GM10266 (cell line): ENCODE results near the gene PAX4.
A peak's percentile ranks its signal among the peaks of the same experiment; 100 is the strongest.
"Not testable (repeated sequence)": the region's sequence is repeated elsewhere in the genome, so short reads cannot be mapped to it uniquely, and the experiment has no call there.

Source experiments
- DNase-seq: peaks from one replicate; pipeline ENCODE4 v3.0.0; 2012; ENCODE audit errors: extremely low spot score
- TF ChIP-seq, protein P1 (sequence below): IDR thresholded peaks from 2 replicates; pipeline ENCODE4 v1.5.1; 2012; ENCODE audit warnings: mild to moderate bottlenecking, low read depth; ENCODE audit not compliant: control insufficient read depth, insufficient read depth; ENCODE audit errors: missing control alignments

Gene PAX4

GRCh38 chr7:127584648-127585043 lies 33.3 kb downstream of the PAX4 start:
- TF ChIP-seq, protein P1, sequence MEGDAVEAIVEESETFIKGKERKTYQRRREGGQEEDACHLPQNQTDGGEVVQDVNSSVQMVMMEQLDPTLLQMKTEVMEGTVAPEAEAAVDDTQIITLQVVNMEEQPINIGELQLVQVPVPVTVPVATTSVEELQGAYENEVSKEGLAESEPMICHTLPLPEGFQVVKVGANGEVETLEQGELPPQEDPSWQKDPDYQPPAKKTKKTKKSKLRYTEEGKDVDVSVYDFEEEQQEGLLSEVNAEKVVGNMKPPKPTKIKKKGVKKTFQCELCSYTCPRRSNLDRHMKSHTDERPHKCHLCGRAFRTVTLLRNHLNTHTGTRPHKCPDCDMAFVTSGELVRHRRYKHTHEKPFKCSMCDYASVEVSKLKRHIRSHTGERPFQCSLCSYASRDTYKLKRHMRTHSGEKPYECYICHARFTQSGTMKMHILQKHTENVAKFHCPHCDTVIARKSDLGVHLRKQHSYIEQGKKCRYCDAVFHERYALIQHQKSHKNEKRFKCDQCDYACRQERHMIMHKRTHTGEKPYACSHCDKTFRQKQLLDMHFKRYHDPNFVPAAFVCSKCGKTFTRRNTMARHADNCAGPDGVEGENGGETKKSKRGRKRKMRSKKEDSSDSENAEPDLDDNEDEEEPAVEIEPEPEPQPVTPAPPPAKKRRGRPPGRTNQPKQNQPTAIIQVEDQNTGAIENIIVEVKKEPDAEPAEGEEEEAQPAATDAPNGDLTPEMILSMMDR, result no peak
- DNase-seq, result no peak

DNA sequence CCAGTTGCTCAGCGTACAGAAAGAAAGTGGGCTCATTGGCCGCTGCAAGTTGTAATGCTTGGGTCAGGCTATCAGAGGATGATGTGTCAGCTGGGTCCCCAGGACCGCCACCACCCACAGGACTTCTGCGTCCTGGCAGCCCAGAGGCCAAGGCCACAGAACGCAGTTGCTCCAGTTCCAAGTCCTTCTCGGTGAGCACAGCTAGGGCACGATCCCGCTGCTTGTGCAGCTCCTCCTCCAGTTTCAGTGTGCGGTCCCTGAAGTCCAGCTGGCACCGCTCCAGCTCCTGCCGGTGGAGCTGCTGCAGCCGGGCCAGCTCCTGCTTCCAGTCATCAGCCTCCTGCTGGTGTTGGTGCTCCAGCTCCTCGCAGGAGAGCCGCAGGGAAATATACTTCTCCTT lies 35.6 kb downstream of the PAX4 start:
- TF ChIP-seq, protein P1, result no peak
- DNase-seq, result no peak

DNA sequence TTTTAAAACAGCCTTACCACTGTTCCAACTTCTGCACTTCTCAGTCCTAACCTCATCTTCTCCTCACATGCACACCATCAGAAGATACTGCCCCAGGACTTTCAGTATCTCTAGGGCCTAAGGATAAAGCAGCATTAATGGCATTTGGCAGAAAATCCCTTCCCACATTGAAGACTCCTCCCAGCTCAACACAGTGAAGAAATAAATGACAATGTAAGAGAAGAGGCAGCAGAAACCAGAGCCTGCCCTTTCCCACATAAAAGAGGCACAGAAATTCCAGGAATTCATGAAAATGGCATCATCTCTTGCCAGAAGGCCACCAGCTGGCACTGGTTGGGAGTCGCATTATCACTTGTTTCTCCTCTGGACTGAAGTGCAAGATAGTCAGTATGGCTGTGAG lies 36.2 kb downstream of the PAX4 start:
- DNase-seq, result no peak
- TF ChIP-seq, protein P1, result no peak

GRCh38 chr7:127580612-127581011 lies 37.3 kb downstream of the PAX4 start:
- TF ChIP-seq, protein P1, result no peak
- DNase-seq, result no peak

DNA sequence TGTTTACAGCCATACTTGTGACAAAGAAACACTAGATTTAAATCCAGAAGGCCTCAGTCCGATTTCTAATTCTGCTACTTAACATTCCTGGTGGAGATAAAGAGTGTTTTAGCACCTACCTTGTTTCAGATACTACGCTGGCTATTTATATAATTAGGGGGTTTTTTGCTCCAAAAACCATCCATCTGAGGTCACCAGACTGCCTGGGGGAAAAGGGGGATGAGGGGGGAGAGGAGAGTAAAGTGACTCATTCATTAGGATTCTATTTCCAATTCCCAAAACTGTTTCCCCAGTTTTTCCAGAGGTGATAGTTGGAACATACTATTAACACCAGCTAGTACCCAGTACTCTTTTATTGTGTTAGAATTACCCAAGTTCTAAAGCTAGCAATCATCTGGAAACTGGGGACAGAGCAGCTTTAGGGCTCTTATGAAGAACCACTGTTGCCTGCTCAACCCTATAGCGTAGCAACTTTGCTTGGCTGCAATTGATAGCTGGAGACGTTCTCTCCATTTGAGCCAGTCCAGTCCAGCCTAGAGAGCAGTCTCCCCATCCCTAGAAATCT lies 39.1 kb downstream of the PAX4 start:
- TF ChIP-seq, protein P1, result no peak
- DNase-seq, result no peak

- TF ChIP-seq, protein P1, result peak; percentile 35
- no peak for DNase-seq
Observed at GRCh38 chr7:127578036-127578684, 39.8 kb downstream of the PAX4 start.

DNA sequence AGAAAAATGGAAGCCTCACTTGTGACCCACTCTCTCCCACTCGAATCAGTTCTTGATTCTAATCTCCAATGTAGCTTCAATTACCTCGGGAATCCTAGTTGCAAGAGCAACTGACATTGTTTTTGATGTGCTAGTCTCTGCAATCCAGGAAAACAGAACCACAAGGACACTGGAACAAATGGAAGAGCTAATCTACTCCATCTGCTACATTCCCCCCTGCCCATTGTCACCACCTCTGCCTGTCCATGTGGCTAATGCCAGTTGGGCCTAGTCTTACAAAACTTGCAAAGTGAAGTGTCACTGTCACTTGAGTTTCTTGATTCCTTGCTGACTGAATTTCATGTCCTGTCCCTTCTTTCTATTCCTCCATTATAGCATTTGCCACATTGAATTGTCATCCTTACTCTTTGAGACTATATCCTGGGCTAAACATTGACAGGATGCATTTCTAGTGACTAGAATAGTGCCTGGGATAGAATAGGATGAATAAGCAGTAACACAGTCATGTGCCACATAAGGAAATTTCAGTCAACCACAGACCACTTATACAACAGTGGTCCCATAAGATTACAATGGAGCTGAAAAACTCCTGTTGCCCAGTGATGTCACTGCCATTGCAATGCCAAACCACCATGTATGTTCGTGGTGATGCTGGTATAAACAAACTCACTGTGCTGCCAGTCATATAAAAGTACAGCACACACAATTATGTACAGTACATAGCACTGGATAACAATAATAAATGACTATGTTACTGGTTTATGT lies 46.0 kb downstream of the PAX4 start:
- TF ChIP-seq, protein P1, result no peak

GRCh38 chr7:127568034-127568433 lies 49.9 kb downstream of the PAX4 start:
- DNase-seq, result not testable (repeated sequence)

More for the DNA sequence above, 46.0 kb downstream of the PAX4 start:
- no peak for DNase-seq
